ENCODE measurements around the gene SNAPC4. TPM values are rescaled to one million over a fixed set of nuclear protein-coding genes. Genes with fewer than 3 reads are reported as not detected.

SNAPC4 gene
- polyA plus RNA-seq, 1 donor from 2014 or later, result 6.8 TPM

DNA sequence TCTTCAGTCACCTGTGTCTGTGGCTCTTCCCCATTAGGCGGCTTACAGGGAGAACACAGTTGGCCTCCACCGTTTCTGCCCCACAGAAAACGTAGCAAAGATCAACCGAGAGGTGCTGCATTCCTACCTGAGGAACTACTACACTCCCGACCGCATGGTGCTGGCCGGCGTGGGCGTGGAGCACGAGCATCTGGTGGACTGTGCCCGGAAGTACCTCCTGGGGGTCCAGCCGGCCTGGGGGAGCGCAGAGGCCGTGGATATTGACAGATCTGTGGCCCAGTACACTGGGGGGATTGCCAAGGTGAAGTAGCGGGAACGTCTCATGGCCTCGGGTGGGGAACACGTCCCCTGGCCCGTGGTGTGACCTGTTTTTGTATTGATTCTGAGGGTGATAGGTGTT is 16.9 kb upstream of the SNAPC4 start:
- Histone ChIP-seq H3F3A (ENCODE audit: insufficient read depth, low read length, poor library complexity, severe bottlenecking) (no peaks in the 10 kb centered on the region), H3K9ac (ENCODE audit: low read length) (no peak overlapping the region), H3K4me3 (ENCODE audit: low read length) (no peak overlapping the region), H3K27me3 (ENCODE audit: insufficient read depth, low read depth, low read length) (no peaks in the 10 kb centered on the region), H3K36me3 (ENCODE audit: insufficient read depth, low read length) (no peaks in the 10 kb centered on the region), H3K27ac (ENCODE audit: low read length) (no peak overlapping the region), H3K4me2 (ENCODE audit: low read length) (no peak overlapping the region), H3K79me2 (replicated peaks; ENCODE audit: insufficient read depth, low read length) (peaks cover 12% of the 10 kb centered on the region), H3K9me2 (ENCODE audit: insufficient read depth, low read length) (no peaks in the 10 kb centered on the region), H2AFZ (ENCODE audit: low read depth, low read length) (no peak overlapping the region), H3K9me3 (ENCODE audit: low read length) (no peaks in the 10 kb centered on the region), H4K20me1 (ENCODE audit: insufficient read depth) (no peaks in the 10 kb centered on the region)
- TF ChIP-seq, protein P1, sequence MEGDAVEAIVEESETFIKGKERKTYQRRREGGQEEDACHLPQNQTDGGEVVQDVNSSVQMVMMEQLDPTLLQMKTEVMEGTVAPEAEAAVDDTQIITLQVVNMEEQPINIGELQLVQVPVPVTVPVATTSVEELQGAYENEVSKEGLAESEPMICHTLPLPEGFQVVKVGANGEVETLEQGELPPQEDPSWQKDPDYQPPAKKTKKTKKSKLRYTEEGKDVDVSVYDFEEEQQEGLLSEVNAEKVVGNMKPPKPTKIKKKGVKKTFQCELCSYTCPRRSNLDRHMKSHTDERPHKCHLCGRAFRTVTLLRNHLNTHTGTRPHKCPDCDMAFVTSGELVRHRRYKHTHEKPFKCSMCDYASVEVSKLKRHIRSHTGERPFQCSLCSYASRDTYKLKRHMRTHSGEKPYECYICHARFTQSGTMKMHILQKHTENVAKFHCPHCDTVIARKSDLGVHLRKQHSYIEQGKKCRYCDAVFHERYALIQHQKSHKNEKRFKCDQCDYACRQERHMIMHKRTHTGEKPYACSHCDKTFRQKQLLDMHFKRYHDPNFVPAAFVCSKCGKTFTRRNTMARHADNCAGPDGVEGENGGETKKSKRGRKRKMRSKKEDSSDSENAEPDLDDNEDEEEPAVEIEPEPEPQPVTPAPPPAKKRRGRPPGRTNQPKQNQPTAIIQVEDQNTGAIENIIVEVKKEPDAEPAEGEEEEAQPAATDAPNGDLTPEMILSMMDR (IDR thresholded peaks at IDR 0.05; ENCODE audit: poor library complexity, severe bottlenecking), result no peak
- TF ChIP-seq EP300 (conservative IDR thresholded peaks at IDR 0.05; ENCODE audit: poor library complexity, severe bottlenecking), result no peak
- TF ChIP-seq POLR2AphosphoS5 (IDR thresholded peaks at IDR 0.05), result no peak
- TF ChIP-seq TAF1 (IDR thresholded peaks at IDR 0.05; ENCODE audit: low read depth), result no peak
- TF ChIP-seq EZH2 (IDR thresholded peaks at IDR 0.05; ENCODE audit: borderline replicate concordance, insufficient read depth, low read length, poor library complexity, severe bottlenecking), result no peak
- TF ChIP-seq SMC3 (conservative IDR thresholded peaks at IDR 0.05; ENCODE audit: poor library complexity), result no peak
- TF ChIP-seq MXI1 (conservative IDR thresholded peaks at IDR 0.05; ENCODE audit: poor library complexity, severe bottlenecking), result no peak
- no peak for TF ChIP-seq RAD21 (conservative IDR thresholded peaks at IDR 0.05)
- TF ChIP-seq, protein P2, sequence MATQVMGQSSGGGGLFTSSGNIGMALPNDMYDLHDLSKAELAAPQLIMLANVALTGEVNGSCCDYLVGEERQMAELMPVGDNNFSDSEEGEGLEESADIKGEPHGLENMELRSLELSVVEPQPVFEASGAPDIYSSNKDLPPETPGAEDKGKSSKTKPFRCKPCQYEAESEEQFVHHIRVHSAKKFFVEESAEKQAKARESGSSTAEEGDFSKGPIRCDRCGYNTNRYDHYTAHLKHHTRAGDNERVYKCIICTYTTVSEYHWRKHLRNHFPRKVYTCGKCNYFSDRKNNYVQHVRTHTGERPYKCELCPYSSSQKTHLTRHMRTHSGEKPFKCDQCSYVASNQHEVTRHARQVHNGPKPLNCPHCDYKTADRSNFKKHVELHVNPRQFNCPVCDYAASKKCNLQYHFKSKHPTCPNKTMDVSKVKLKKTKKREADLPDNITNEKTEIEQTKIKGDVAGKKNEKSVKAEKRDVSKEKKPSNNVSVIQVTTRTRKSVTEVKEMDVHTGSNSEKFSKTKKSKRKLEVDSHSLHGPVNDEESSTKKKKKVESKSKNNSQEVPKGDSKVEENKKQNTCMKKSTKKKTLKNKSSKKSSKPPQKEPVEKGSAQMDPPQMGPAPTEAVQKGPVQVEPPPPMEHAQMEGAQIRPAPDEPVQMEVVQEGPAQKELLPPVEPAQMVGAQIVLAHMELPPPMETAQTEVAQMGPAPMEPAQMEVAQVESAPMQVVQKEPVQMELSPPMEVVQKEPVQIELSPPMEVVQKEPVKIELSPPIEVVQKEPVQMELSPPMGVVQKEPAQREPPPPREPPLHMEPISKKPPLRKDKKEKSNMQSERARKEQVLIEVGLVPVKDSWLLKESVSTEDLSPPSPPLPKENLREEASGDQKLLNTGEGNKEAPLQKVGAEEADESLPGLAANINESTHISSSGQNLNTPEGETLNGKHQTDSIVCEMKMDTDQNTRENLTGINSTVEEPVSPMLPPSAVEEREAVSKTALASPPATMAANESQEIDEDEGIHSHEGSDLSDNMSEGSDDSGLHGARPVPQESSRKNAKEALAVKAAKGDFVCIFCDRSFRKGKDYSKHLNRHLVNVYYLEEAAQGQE (IDR thresholded peaks at IDR 0.05; ENCODE audit: borderline replicate concordance), result no peak

DNA sequence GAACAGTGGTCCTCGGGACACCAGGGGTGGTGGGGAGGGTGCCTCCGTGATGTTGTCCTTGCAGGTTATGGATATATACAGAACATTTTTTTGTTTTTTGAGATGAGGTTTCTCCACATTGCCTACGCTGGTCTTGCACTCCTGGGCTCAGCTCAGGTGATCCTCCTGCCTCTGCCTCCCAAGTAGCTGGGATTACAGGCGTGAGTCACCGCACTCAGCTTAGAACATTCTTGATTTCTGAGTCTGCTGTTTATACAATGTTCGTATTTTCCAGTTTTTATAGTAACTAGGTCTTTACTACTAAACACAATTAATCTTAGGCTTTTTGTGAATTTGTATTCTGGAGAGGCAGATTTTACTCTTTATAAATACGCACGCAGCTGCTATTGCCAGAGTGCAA is 16.5 kb upstream of the SNAPC4 start:
- no peak overlapping the region for H2AFZ ChIP-seq (ENCODE audit: low read depth, low read length)
- H3K27ac ChIP-seq (ENCODE audit: low read length), result no peak overlapping the region
- H3K9me3 ChIP-seq (ENCODE audit: low read length), result no peaks in the 10 kb centered on the region
- H3K79me2 ChIP-seq (replicated peaks; ENCODE audit: insufficient read depth, low read length), result peaks cover 17% of the 10 kb centered on the region
- TF ChIP-seq EP300 (conservative IDR thresholded peaks at IDR 0.05; ENCODE audit: poor library complexity, severe bottlenecking), result no peak
- TF ChIP-seq MXI1 (conservative IDR thresholded peaks at IDR 0.05; ENCODE audit: poor library complexity, severe bottlenecking), result no peak
- no peak for TF ChIP-seq EZH2 (IDR thresholded peaks at IDR 0.05; ENCODE audit: borderline replicate concordance, insufficient read depth, low read length, poor library complexity, severe bottlenecking)
- TF ChIP-seq, protein P2 (IDR thresholded peaks at IDR 0.05; ENCODE audit: borderline replicate concordance), result no peak
- no peaks in the 10 kb centered on the region for H4K20me1 ChIP-seq (ENCODE audit: insufficient read depth)
- no peak overlapping the region for H3K9ac ChIP-seq (ENCODE audit: low read length)
- no peaks in the 10 kb centered on the region for H3K27me3 ChIP-seq (ENCODE audit: insufficient read depth, low read depth, low read length)
- H3K9me2 ChIP-seq (ENCODE audit: insufficient read depth, low read length), result no peaks in the 10 kb centered on the region
- H3K4me2 ChIP-seq (ENCODE audit: low read length), result no peak overlapping the region
- no peaks in the 10 kb centered on the region for H3F3A ChIP-seq (ENCODE audit: insufficient read depth, low read length, poor library complexity, severe bottlenecking)
- H3K4me3 ChIP-seq (ENCODE audit: low read length), result no peak overlapping the region
- no peaks in the 10 kb centered on the region for H3K36me3 ChIP-seq (ENCODE audit: insufficient read depth, low read length)

Measured in neural cell (in vitro differentiated cells).